GM18508 (cell line): ENCODE results near the gene LCE2D.
"Not testable (repeated sequence)": the region's sequence is repeated elsewhere in the genome, so short reads cannot be mapped to it uniquely, and the experiment has no call there.

Source experiments
- ATAC-seq: cut with Tn5 transposase; IDR thresholded peaks from one replicate; pipeline ENCODE4 v1.9.1; 2021; ENCODE audit warnings: moderate number of reproducible peaks; ENCODE audit not compliant: insufficient read depth, unreplicated experiment

The LCE2D gene

GRCh38 chr1:152685823-152686222, 22.6 kb downstream of the LCE2D start, which contains the start of gene LCE2B:
LCE2B (plus strand) TSS chr1:152686123; CDS start chr1:152686844, 721 bp downstream.
- ATAC-seq: not testable (repeated sequence)

- no peak for ATAC-seq
These were observed 34.8 kb downstream of the LCE2D start, which contains the start of gene LCE2A for GRCh38 chr1:152697701-152698600. LCE2A (plus strand) TSS chr1:152698345; CDS start chr1:152698902, 557 bp downstream.

GRCh38 chr1:152699746-152700145, 36.6 kb downstream of the LCE2D start:
- ATAC-seq: no peak

GRCh38 chr1:152707860-152708259, 44.7 kb downstream of the LCE2D start, which contains the start of gene LCE4A:
LCE4A (plus strand) TSS chr1:152708160; CDS start chr1:152709076, 916 bp downstream.
- no peak for ATAC-seq
